HG03060 (cell line): ENCODE measurements around the gene RNF175.

Experiments
- ATAC-seq: cut with Tn5 transposase; IDR thresholded peaks from one replicate; pipeline ENCODE4 v1.9.1; 2021; ENCODE audit warnings: low read depth, moderate number of reproducible peaks; ENCODE audit not compliant: unreplicated experiment

The RNF175 gene

GRCh38 chr4:153785910-153786721, 26.3 kb upstream of the RNF175 start:
- ATAC-seq, result no peak

GRCh38 chr4:153784166-153784699, 24.4 kb upstream of the RNF175 start:
- ATAC-seq, result no peak

- ATAC-seq, result no peak
Measured at GRCh38 chr4:153782581-153782980, 22.8 kb upstream of the RNF175 start.

- ATAC-seq, result no peak
Measured at GRCh38 chr4:153781717-153782416, 22.0 kb upstream of the RNF175 start.

- no peak for ATAC-seq
Measured at GRCh38 chr4:153781280-153781679, 21.5 kb upstream of the RNF175 start.

- ATAC-seq, result peak; percentile 56
Measured at GRCh38 chr4:153780876-153781275, 21.1 kb upstream of the RNF175 start.

GRCh38 chr4:153780221-153780620, 20.4 kb upstream of the RNF175 start:
- ATAC-seq, result no peak

GRCh38 chr4:153778383-153778782, 18.6 kb upstream of the RNF175 start:
- ATAC-seq, result no peak

- no peak for ATAC-seq
Measured at GRCh38 chr4:153777421-153777820, 17.6 kb upstream of the RNF175 start.

- no peak for ATAC-seq
Measured at GRCh38 chr4:153776601-153777000, 16.8 kb upstream of the RNF175 start.

GRCh38 chr4:153773236-153773690, 13.4 kb upstream of the RNF175 start:
- ATAC-seq, result no peak

GRCh38 chr4:153771046-153771445, 11.2 kb upstream of the RNF175 start:
- ATAC-seq, result no peak

GRCh38 chr4:153766758-153767157, 6.9 kb upstream of the RNF175 start:
- no peak for ATAC-seq

GRCh38 chr4:153765894-153766293, 6.1 kb upstream of the RNF175 start:
- no peak for ATAC-seq

- ATAC-seq, result no peak
Measured at GRCh38 chr4:153764601-153765368, 5.0 kb upstream of the RNF175 start.

GRCh38 chr4:153763404-153763803, 3.6 kb upstream of the RNF175 start:
- ATAC-seq, result no peak

GRCh38 chr4:153758688-153759406, 977 bp downstream of the RNF175 start:
- no peak for ATAC-seq

GRCh38 chr4:153758136-153758535, 1.7 kb downstream of the RNF175 start:
- no peak for ATAC-seq

GRCh38 chr4:153757407-153757806, 2.4 kb downstream of the RNF175 start:
- ATAC-seq, result no peak

GRCh38 chr4:153755186-153755585, 4.6 kb downstream of the RNF175 start:
- no peak for ATAC-seq
